ENCODE results near the gene SLITRK6. TPM values are rescaled to one million over a fixed set of nuclear protein-coding genes. Genes with fewer than 3 reads are reported as not detected.

SLITRK6 gene
- not detected for polyA plus RNA-seq (2012; ENCODE audit: missing spikeins)

- no peak for FAIRE-seq
- DNase-seq (ENCODE audit: insufficient read length): no peak
- TF ChIP-seq TAF1 (IDR thresholded peaks at IDR 0.05; ENCODE audit: borderline replicate concordance, low read depth, low read length) (no peak), POLR2A (IDR thresholded peaks at IDR 0.05; ENCODE audit: low read depth, low read length) (no peak), POLR2AphosphoS5 (IDR thresholded peaks at IDR 0.05; ENCODE audit: low read depth, low read length) (no peak)
Observed at GRCh38 chr13:85799097-85799582, at the start of gene SLITRK6. TSS of gene SLITRK6 (minus strand) at chr13:85799419. CDS start at chr13:85796508, 2,911 bp downstream.

DNA sequence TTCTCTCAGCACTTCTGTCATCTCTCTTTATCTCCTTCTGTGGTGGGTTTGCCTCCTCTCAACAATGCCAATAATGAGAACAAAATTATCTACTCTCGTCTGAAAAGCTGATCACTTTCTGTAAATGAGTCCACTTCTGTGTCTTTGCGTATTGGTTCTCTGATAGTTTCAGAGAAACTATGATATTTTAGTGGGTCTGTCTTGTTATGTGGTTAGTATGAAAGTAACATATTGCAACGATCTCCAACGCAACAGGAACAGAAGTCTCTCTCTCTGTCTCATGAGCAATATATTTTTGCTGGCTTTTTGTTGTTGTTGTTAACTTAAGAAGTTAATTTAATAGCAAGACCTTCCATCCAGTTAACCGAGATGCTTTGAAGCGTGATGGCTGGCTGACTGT lies 47.8 kb upstream of the SLITRK6 start:
- DNase-seq (ENCODE audit: insufficient read length) (no peak), FAIRE-seq (no peak)
- TF ChIP-seq POLR2A (IDR thresholded peaks at IDR 0.05; ENCODE audit: low read depth, low read length): no peak
- TF ChIP-seq POLR2AphosphoS5 (IDR thresholded peaks at IDR 0.05; ENCODE audit: low read depth, low read length): no peak
- TF ChIP-seq TAF1 (IDR thresholded peaks at IDR 0.05; ENCODE audit: borderline replicate concordance, low read depth, low read length): no peak

GRCh38 chr13:85841427-85841826 lies 42.2 kb upstream of the SLITRK6 start:
- DNase-seq (ENCODE audit: insufficient read length): no peak
- no peak for FAIRE-seq
- TF ChIP-seq TAF1 (IDR thresholded peaks at IDR 0.05; ENCODE audit: borderline replicate concordance, low read depth, low read length) (no peak), POLR2A (IDR thresholded peaks at IDR 0.05; ENCODE audit: low read depth, low read length) (no peak), POLR2AphosphoS5 (IDR thresholded peaks at IDR 0.05; ENCODE audit: low read depth, low read length) (no peak)

- no peak for FAIRE-seq
- no peak for DNase-seq (ENCODE audit: insufficient read length)
- TF ChIP-seq POLR2AphosphoS5 (IDR thresholded peaks at IDR 0.05; ENCODE audit: low read depth, low read length): no peak
- TF ChIP-seq TAF1 (IDR thresholded peaks at IDR 0.05; ENCODE audit: borderline replicate concordance, low read depth, low read length): no peak
- no peak for TF ChIP-seq POLR2A (IDR thresholded peaks at IDR 0.05; ENCODE audit: low read depth, low read length)
Observed at GRCh38 chr13:85833921-85834320, 34.7 kb upstream of the SLITRK6 start.

GRCh38 chr13:85828094-85828684 lies 29.0 kb upstream of the SLITRK6 start:
- TF ChIP-seq TAF1 (IDR thresholded peaks at IDR 0.05; ENCODE audit: borderline replicate concordance, low read depth, low read length) (no peak), POLR2AphosphoS5 (IDR thresholded peaks at IDR 0.05; ENCODE audit: low read depth, low read length) (no peak), POLR2A (IDR thresholded peaks at IDR 0.05; ENCODE audit: low read depth, low read length) (no peak)
- no peak for FAIRE-seq
- DNase-seq (ENCODE audit: insufficient read length): no peak

- no peak for FAIRE-seq
- DNase-seq (ENCODE audit: insufficient read length): no peak
- TF ChIP-seq POLR2AphosphoS5 (IDR thresholded peaks at IDR 0.05; ENCODE audit: low read depth, low read length): no peak
- no peak for TF ChIP-seq POLR2A (IDR thresholded peaks at IDR 0.05; ENCODE audit: low read depth, low read length)
Observed at GRCh38 chr13:85825454-85825853, 26.2 kb upstream of the SLITRK6 start.

DNA sequence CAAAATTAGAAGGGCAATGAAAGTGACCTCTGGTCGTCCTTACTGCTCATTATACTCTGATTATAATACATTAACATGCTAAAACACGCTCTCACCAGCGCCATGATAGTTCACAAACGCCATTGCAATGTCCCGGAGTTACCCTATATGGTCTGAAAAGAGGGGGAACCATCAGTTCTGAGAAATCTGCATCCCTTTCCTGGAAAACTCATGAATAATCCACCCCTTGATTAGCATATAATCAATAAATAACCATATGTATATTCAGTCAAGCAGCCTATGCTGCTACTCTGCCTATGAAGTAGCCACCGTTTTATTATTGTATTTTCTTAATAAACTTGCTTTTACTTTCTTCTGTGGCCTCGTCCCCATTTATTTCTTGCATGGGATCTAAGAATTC lies 24.6 kb upstream of the SLITRK6 start:
- no peak for FAIRE-seq
- no peak for DNase-seq (ENCODE audit: insufficient read length)
- no peak for TF ChIP-seq TAF1 (IDR thresholded peaks at IDR 0.05; ENCODE audit: borderline replicate concordance, low read depth, low read length)
- no peak for TF ChIP-seq POLR2AphosphoS5 (IDR thresholded peaks at IDR 0.05; ENCODE audit: low read depth, low read length)
- no peak for TF ChIP-seq POLR2A (IDR thresholded peaks at IDR 0.05; ENCODE audit: low read depth, low read length)

GRCh38 chr13:85819513-85819912 lies 20.3 kb upstream of the SLITRK6 start:
- FAIRE-seq: no peak
- no peak for DNase-seq (ENCODE audit: insufficient read length)

DNA sequence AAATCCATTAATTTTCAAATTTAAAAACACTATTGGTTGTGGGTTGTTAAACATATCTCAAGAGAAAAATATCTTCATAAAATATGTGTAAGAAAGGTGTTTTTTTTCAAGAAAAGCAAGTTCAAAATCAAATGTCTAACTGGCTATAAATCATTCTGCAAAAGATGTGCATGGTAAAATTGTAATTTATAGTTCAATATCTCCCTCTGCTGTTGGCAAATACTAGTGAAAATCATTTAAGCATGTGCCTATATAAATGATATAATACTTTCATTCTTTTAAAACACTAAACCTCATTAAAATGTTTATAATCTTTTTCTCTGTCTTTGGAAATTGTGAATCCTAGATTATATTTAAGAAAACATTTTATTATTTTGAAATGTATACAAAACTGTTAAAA lies 17.2 kb upstream of the SLITRK6 start:
- FAIRE-seq (no peak), DNase-seq (ENCODE audit: insufficient read length) (no peak)
- no peak for TF ChIP-seq POLR2A (IDR thresholded peaks at IDR 0.05; ENCODE audit: low read depth, low read length)
- no peak for TF ChIP-seq TAF1 (IDR thresholded peaks at IDR 0.05; ENCODE audit: borderline replicate concordance, low read depth, low read length)
- TF ChIP-seq POLR2AphosphoS5 (IDR thresholded peaks at IDR 0.05; ENCODE audit: low read depth, low read length): no peak

More at GRCh38 chr13:85819513-85819912, 20.3 kb upstream of the SLITRK6 start:
- no peak for TF ChIP-seq TAF1 (IDR thresholded peaks at IDR 0.05; ENCODE audit: borderline replicate concordance, low read depth, low read length)
- TF ChIP-seq POLR2AphosphoS5 (IDR thresholded peaks at IDR 0.05; ENCODE audit: low read depth, low read length): no peak
- no peak for TF ChIP-seq POLR2A (IDR thresholded peaks at IDR 0.05; ENCODE audit: low read depth, low read length)

DNA sequence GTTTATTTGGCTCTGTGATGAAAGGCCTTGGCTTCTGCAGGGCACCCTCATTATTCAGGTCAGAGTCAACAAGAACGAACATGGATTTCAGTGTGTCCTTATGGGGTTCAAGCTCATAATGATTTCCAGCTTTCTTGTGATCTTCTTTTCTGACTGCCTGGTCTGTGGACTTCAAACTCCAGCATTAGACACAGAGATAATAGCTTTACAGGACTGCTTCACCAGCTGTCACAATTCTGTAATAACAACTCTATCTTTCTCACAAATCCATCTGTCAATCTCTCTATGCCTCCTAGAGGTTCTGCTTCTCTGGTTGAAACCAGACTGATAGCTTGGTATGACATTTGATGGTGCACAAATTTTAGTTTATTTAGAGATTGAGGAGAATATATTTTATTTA lies 13.1 kb upstream of the SLITRK6 start:
- TF ChIP-seq TAF1 (IDR thresholded peaks at IDR 0.05; ENCODE audit: borderline replicate concordance, low read depth, low read length) (no peak), POLR2AphosphoS5 (IDR thresholded peaks at IDR 0.05; ENCODE audit: low read depth, low read length) (no peak), POLR2A (IDR thresholded peaks at IDR 0.05; ENCODE audit: low read depth, low read length) (no peak)
- no peak for FAIRE-seq
- DNase-seq (ENCODE audit: insufficient read length): no peak

DNA sequence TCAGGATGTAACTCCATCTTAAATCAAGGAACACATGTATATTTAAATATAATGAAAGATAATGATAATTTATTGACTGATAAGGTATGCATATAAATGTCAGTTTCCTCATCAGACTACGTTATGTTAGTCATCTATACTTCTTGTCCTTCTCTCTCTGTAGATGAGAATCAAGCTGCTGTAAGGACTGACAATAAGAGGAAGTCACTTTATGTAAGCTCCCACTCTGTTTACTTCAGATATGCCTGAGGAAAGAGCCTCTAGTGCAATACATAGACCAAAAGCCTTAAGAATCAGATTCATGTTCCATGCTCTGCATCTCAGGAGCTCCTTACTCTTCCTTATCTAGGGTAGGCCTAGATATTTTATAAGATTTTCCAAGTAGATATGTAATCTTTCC lies 9.6 kb upstream of the SLITRK6 start:
- TF ChIP-seq POLR2AphosphoS5 (IDR thresholded peaks at IDR 0.05; ENCODE audit: low read depth, low read length) (no peak), POLR2A (IDR thresholded peaks at IDR 0.05; ENCODE audit: low read depth, low read length) (no peak), TAF1 (IDR thresholded peaks at IDR 0.05; ENCODE audit: borderline replicate concordance, low read depth, low read length) (no peak)
- FAIRE-seq: no peak
- DNase-seq (ENCODE audit: insufficient read length): no peak

DNA sequence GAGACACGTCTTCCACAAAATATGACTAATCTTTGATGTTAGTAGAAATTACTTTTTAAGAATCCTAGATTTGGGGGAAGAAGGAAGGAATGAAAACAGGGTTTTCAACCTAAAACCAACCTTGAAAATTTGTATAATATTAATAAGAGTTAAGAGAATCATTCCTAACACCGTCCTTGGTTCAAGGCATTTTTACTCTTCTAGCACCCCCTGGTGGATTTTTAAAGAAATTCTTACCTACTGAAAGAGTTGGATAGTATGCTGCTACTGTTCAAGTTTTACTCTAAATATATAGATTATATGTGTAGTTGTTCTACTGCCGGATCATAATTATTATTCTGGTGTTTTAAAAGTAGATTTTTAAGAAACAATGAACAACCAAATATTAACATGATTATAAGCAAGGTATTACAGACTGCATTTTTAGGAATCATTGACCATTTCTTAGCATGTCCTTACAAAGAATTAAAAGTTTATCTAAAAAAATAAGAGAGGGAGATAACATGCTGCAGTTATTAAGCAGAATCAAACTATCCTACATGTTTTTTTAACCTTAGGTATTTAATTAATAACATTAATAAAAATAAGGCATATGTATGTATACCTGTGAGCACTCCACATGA lies 7.4 kb upstream of the SLITRK6 start:
- TF ChIP-seq POLR2A (IDR thresholded peaks at IDR 0.05; ENCODE audit: low read depth, low read length) (no peak), TAF1 (IDR thresholded peaks at IDR 0.05; ENCODE audit: borderline replicate concordance, low read depth, low read length) (no peak), POLR2AphosphoS5 (IDR thresholded peaks at IDR 0.05; ENCODE audit: low read depth, low read length) (no peak)
- DNase-seq (ENCODE audit: insufficient read length): no peak
- FAIRE-seq: no peak
